Activated CD8-positive, alpha-beta T cell treated with anti-CD3 and anti-CD28 coated beads for 36 hours (primary cell): ENCODE data around the gene WDR77. TPM values are rescaled to one million over a fixed set of nuclear protein-coding genes. Genes with fewer than 3 reads are reported as not detected.

Experiments
- ATAC-seq: fragments of 200-7000 bp; cut with Tn5 transposase; one replicate; pipeline ENCODE4 v1.10.0; 2021; ENCODE audit warnings: mild to moderate bottlenecking, moderate library complexity
- CTCF ChIA-PET: fragments of 350-600 bp; sonication (Branson Sonifier 250); formaldehyde crosslinking; loops from one replicate; lab custom pipeline; 2021; ENCODE audit warnings: antibody characterized with exemption; lab: Charles Lee
- POLR2A ChIA-PET: fragments of 350-600 bp; sonication (Branson Sonifier 250); formaldehyde crosslinking; loops from one replicate; lab custom pipeline; 2021; ENCODE audit warnings: antibody characterized with exemption; lab: Charles Lee
- DNase-seq: peaks from one replicate; pipeline ENCODE4 v3.0.0-alpha.2; 2020
- H3K27ac Mint-ChIP-seq: one replicate; pipeline ENCODE4 v1.8.0; 2021; ENCODE audit warnings: mild to moderate bottlenecking, mixed read lengths
- H3K27me3 Mint-ChIP-seq: one replicate; pipeline ENCODE4 v1.8.0; 2021; ENCODE audit warnings: mixed read lengths
- H3K36me3 Mint-ChIP-seq: one replicate; pipeline ENCODE4 v1.8.0; 2021; ENCODE audit warnings: low read depth, mixed read lengths
- H3K4me1 Mint-ChIP-seq: one replicate; pipeline ENCODE4 v1.8.0; 2021; ENCODE audit warnings: low read depth, mixed read lengths
- H3K4me3 Mint-ChIP-seq: one replicate; pipeline ENCODE4 v1.8.0; 2021; ENCODE audit warnings: mild to moderate bottlenecking, moderate library complexity, mixed read lengths
- H3K9me3 Mint-ChIP-seq: one replicate; pipeline ENCODE4 v1.8.0; 2021; ENCODE audit warnings: mixed read lengths
- CTCF ChIP-seq: fragments of 200-600 bp; IDR thresholded peaks from one replicate; pipeline ENCODE4 v1.8.0; 2022; ENCODE audit warnings: antibody characterized with exemption, mild to moderate bottlenecking
- intact Hi-C: fragments of 100-400 bp; cut with micrococcal nuclease; formaldehyde crosslinking; loops from one replicate; pipeline ENCODE4 v1.10.0; 2022
- total RNA-seq, 2 experiments: library from RNA; stranded (reverse); gene quantifications; one replicate each; pipeline ENCODE4 v1.2.3, GENCODE V29; 2021

The WDR77 gene
- total RNA-seq, 2 experiments from 2014 or later = 54.0 to 54.6 TPM

- H3K4me1 Mint-ChIP-seq = peaks cover 51% of the 10 kb centered on the region
- peak overlapping the region; percentile 68 for H3K4me3 Mint-ChIP-seq
- H3K36me3 Mint-ChIP-seq = peaks cover 19% of the 10 kb centered on the region
- H3K27ac Mint-ChIP-seq = peak overlapping the region; percentile 92
- ChIA-PET POLR2A (interaction anchor here (0.6 to 2.7 kb wide), 4 partner anchors 22 to 260 kb away, joined by 3 to 8 read pairs (median 3); no protein-coding TSS in a partner anchor), CTCF (interaction anchor here (1.2 to 9.9 kb wide), 4 partner anchors 20 to 277 kb away, joined by 3 to 99 read pairs (median 7); no protein-coding TSS in a partner anchor)
- no peak for DNase-seq
- TF ChIP-seq CTCF = no peak
- intact Hi-C loops = loop anchor here (5.0 kb wide), 1 partner anchor 33 kb away; no protein-coding TSS in a partner anchor
- H3K9me3 Mint-ChIP-seq = no peaks in the 10 kb centered on the region
- H3K27me3 Mint-ChIP-seq = no peaks in the 10 kb centered on the region
- no peak for ATAC-seq
Observed at GRCh38 chr1:111474106-111474505, 25.1 kb upstream of the WDR77 start.

- ATAC-seq (no peak), DNase-seq (no peak)
- no peaks in the 10 kb centered on the region for H3K9me3 Mint-ChIP-seq
- POLR2A ChIA-PET = interaction anchor here (0.6 to 1.1 kb wide), 6 partner anchors 14 to 245 kb away, joined by 3 read pairs; partner anchors contain the start of genes ATP5PB and WDR77
- CTCF ChIA-PET = interaction anchor here (1.2 to 3.3 kb wide), 7 partner anchors 29 to 297 kb away, joined by 3 to 20 read pairs (median 6); partner anchors contain the start of gene DDX20
- no peaks in the 10 kb centered on the region for H3K27me3 Mint-ChIP-seq
- TF ChIP-seq CTCF = no peak
- peaks cover 16% of the 10 kb centered on the region for H3K36me3 Mint-ChIP-seq
- no peak overlapping the region for H3K27ac Mint-ChIP-seq
- peaks cover 31% of the 10 kb centered on the region for H3K4me1 Mint-ChIP-seq
- no peak overlapping the region for H3K4me3 Mint-ChIP-seq
- intact Hi-C loops = loop anchor here (5.0 kb wide), 1 partner anchor 36 kb away; no protein-coding TSS in a partner anchor
Observed at GRCh38 chr1:111471538-111471937, 22.5 kb upstream of the WDR77 start.

GRCh38 chr1:111471012-111471411, 22.0 kb upstream of the WDR77 start:
- no peak overlapping the region for H3K4me3 Mint-ChIP-seq
- POLR2A ChIA-PET = interaction anchor here (0.8 to 1.1 kb wide), 2 partner anchors 37 to 245 kb away, joined by 3 read pairs; no protein-coding TSS in a partner anchor
- ATAC-seq = peak; percentile 83
- peaks cover 26% of the 10 kb centered on the region for H3K4me1 Mint-ChIP-seq
- CTCF ChIA-PET = interaction anchor here (1.2 to 3.3 kb wide), 6 partner anchors 28 to 298 kb away, joined by 3 to 20 read pairs (median 6); partner anchors contain the start of gene DDX20
- H3K27ac Mint-ChIP-seq = no peak overlapping the region
- DNase-seq = peak; percentile 87
- no peak for TF ChIP-seq CTCF
- H3K36me3 Mint-ChIP-seq = peaks cover 16% of the 10 kb centered on the region
- intact Hi-C loops = loop anchor here (5.0 kb wide), 1 partner anchor 36 kb away; no protein-coding TSS in a partner anchor
- H3K9me3 Mint-ChIP-seq = no peaks in the 10 kb centered on the region
- H3K27me3 Mint-ChIP-seq = no peaks in the 10 kb centered on the region

- ATAC-seq = peak; percentile 17
- no peak overlapping the region for H3K4me3 Mint-ChIP-seq
- intact Hi-C loops = loop anchor here (5.0 kb wide), 1 partner anchor 37 kb away; no protein-coding TSS in a partner anchor
- H3K9me3 Mint-ChIP-seq = no peaks in the 10 kb centered on the region
- ChIA-PET POLR2A (interaction anchor here (1.1 kb wide), 1 partner anchor 244 kb away, joined by 3 read pairs; no protein-coding TSS in a partner anchor), CTCF (interaction anchor here (1.2 to 3.3 kb wide), 5 partner anchors 28 to 298 kb away, joined by 3 to 20 read pairs (median 6); no protein-coding TSS in a partner anchor)
- H3K36me3 Mint-ChIP-seq = peaks cover 16% of the 10 kb centered on the region
- TF ChIP-seq CTCF = no peak
- H3K4me1 Mint-ChIP-seq = peaks cover 22% of the 10 kb centered on the region
- H3K27me3 Mint-ChIP-seq = no peaks in the 10 kb centered on the region
- H3K27ac Mint-ChIP-seq = no peak overlapping the region
- DNase-seq = no peak
Observed at GRCh38 chr1:111470596-111470995, 21.5 kb upstream of the WDR77 start.

- H3K4me3 Mint-ChIP-seq = no peak overlapping the region
- peaks cover 18% of the 10 kb centered on the region for H3K36me3 Mint-ChIP-seq
- POLR2A ChIA-PET = interaction anchor here (1.3 kb wide), 1 partner anchor 162 kb away, joined by 3 read pairs; no protein-coding TSS in a partner anchor
- no peaks in the 10 kb centered on the region for H3K9me3 Mint-ChIP-seq
- intact Hi-C loops = no loop called here
- H3K27ac Mint-ChIP-seq = no peak overlapping the region
- TF ChIP-seq CTCF = no peak
- peaks cover 15% of the 10 kb centered on the region for H3K4me1 Mint-ChIP-seq
- DNase-seq = no peak
- CTCF ChIA-PET = interaction anchor here (1.3 kb wide), 1 partner anchor 16 kb away, joined by 4 read pairs; no protein-coding TSS in a partner anchor
- no peak for ATAC-seq
- H3K27me3 Mint-ChIP-seq = no peaks in the 10 kb centered on the region
Observed at GRCh38 chr1:111469539-111469938, 20.5 kb upstream of the WDR77 start.
